HCT116 (cell line): ENCODE results near the gene EEF1AKMT2. TPM values are rescaled to one million over a fixed set of nuclear protein-coding genes. Genes with fewer than 3 reads are reported as not detected.

Experiments
- ATAC-seq: fragments of 200-7000 bp; cut with Tn5 transposase; 2 replicates; pipeline ENCODE4 v1.9.1; 2020; ENCODE audit warnings: mild to moderate bottlenecking, moderate library complexity
- BruUV-seq: library from RNA; stranded (reverse); fragments of 400-500 nt; replicated peaks from 2 replicates; lab custom pipeline; 2021; lab: Mats Ljungman, UMichigan
- CTCF ChIA-PET: fragments of 300-600 bp; sonication (Branson Sonifier 250); formaldehyde crosslinking; loops from one replicate; lab custom pipeline; 2021; ENCODE audit warnings: antibody characterized with exemption; lab: Charles Lee
- POLR2A ChIA-PET: fragments of 300-600, 350-600 bp; sonication (Branson Sonifier 250); formaldehyde crosslinking; loops from one replicate; lab custom pipeline; 2021; ENCODE audit warnings: antibody characterized with exemption; lab: Charles Lee
- RAD21 ChIA-PET, 2 experiments: fragments of 300-600 bp; sonication (Branson Sonifier 250); formaldehyde crosslinking; loops; one replicate each; lab custom pipeline; 2023; ENCODE audit warnings: low total read pairs in 2 of 2; ENCODE audit not compliant: uncharacterized antibody in 2 of 2, unreplicated experiment in 2 of 2, low non-redundant PET in 1 of 2; lab: Charles Lee
- DNase-seq: peaks from one replicate; pipeline ENCODE4 v3.0.0-alpha.2; 2010; ENCODE audit warnings: low read depth, low spot score
- H2AFZ ChIP-seq: fragments of 200-600 bp; shearing (Covaris generic), sonication (generic); 2 replicates; pipeline ENCODE4 v1.6.1; 2017; ENCODE audit warnings: low read depth, mixed run types, mixed read lengths, antibody characterized with exemption, low read length; ENCODE audit not compliant: poor library complexity, severe bottlenecking
- H3K27ac ChIP-seq: 2 replicates; pipeline ENCODE4 v1.5.1; 2012; ENCODE audit warnings: low read depth, low read length
- H3K27me3 ChIP-seq: fragments of 200-600 bp; sonication (generic); 2 replicates; pipeline ENCODE4 v1.6.1; 2016; ENCODE audit warnings: mixed run types, low read length, mixed read lengths; ENCODE audit not compliant: insufficient read depth
- H3K36me3 ChIP-seq, 2 experiments: fragments of 200-500 bp in 1 of 2; fragments of 200-600 bp in 1 of 2; sonication (Bioruptor generic) in 1 of 2; sonication (generic) in 1 of 2; 2 replicates each; pipeline versions ENCODE4 v1.5.1 to v1.6.1; 2014 to 2016; ENCODE audit warnings: low read length in 2 of 2, inconsistent platforms in 1 of 2, mixed read lengths in 1 of 2, mixed run types in 1 of 2; ENCODE audit not compliant: insufficient read depth in 2 of 2, control insufficient read depth in 1 of 2
- H3K4me1 ChIP-seq, 2 experiments: fragments of 200-600 bp in 1 of 2; sonication (generic) in 1 of 2; 2 replicates each; pipeline versions ENCODE4 v1.5.1 to v1.6.1; 2012 to 2017; ENCODE audit warnings: low read length in 2 of 2, inconsistent platforms in 1 of 2, mild to moderate bottlenecking in 1 of 2, mixed read lengths in 1 of 2, mixed run types in 1 of 2, moderate library complexity in 1 of 2; ENCODE audit not compliant: insufficient read depth in 2 of 2, control insufficient read depth in 1 of 2
- H3K4me2 ChIP-seq: fragments of 200-600 bp; sonication (generic); 2 replicates; pipeline ENCODE4 v1.6.1; 2017; ENCODE audit warnings: mixed run types, low read length, mixed read lengths
- H3K4me3 ChIP-seq, 2 experiments: fragments of 200-600 bp in 1 of 2; sonication (generic) in 1 of 2; replicated peaks in 1 of 2; 2 replicates each; pipeline ENCODE4 v1.5.1; 2011 to 2016; ENCODE audit warnings: low read length in 2 of 2, control low read depth in 1 of 2, low read depth in 1 of 2, mild to moderate bottlenecking in 1 of 2, mixed read lengths in 1 of 2, mixed run types in 1 of 2
- H3K79me2 ChIP-seq: fragments of 200-600 bp; sonication (generic); 2 replicates; pipeline ENCODE4 v1.6.1; 2017; ENCODE audit warnings: mild to moderate bottlenecking, mixed run types, low read length, moderate library complexity, mixed read lengths; ENCODE audit not compliant: insufficient read depth
- H3K9ac ChIP-seq: fragments of 200-600 bp; sonication (generic); 2 replicates; pipeline ENCODE4 v1.6.1; 2016; ENCODE audit warnings: low read length, mixed read lengths
- H3K9me2 ChIP-seq: fragments of 200-600 bp; sonication (generic), shearing (Covaris generic); 2 replicates; pipeline ENCODE4 v1.6.1; 2017; ENCODE audit warnings: mixed run types, mild to moderate bottlenecking, moderate library complexity; ENCODE audit not compliant: insufficient read depth
- H3K9me3 ChIP-seq, 2 experiments: fragments of 200-500 bp in 1 of 2; fragments of 200-600 bp in 1 of 2; sonication (Bioruptor generic) in 1 of 2; sonication (generic) in 1 of 2; 2 replicates each; pipeline ENCODE4 v1.6.1; 2014 to 2017; ENCODE audit warnings: low read length in 2 of 2, mixed read lengths in 2 of 2, inconsistent platforms in 1 of 2, low read depth in 1 of 2, mild to moderate bottlenecking in 1 of 2, mixed run types in 1 of 2, moderate library complexity in 1 of 2; ENCODE audit not compliant: control insufficient read depth in 1 of 2, insufficient read depth in 1 of 2
- H4K20me1 ChIP-seq: fragments of 200-600 bp; sonication (generic), shearing (Covaris generic); 2 replicates; pipeline ENCODE4 v1.6.1; 2017; ENCODE audit warnings: mixed run types, mild to moderate bottlenecking, moderate library complexity; ENCODE audit not compliant: insufficient read depth
- ATF3 ChIP-seq: IDR thresholded peaks from 2 replicates; pipeline ENCODE4 v1.6.1; 2012
- CEBPB ChIP-seq: IDR thresholded peaks from 2 replicates; pipeline ENCODE4 v1.6.1; 2012; ENCODE audit warnings: low read depth
- CTCF ChIP-seq, 3 experiments: fragments of 200-600 bp in 1 of 3; sonication (generic) in 1 of 3; IDR thresholded peaks in 2 of 3; conservative IDR thresholded peaks in 1 of 3; 2 replicates each; pipeline ENCODE4 v1.5.1; 2012 to 2017; ENCODE audit warnings: low read depth in 2 of 3, low read length in 2 of 3, antibody characterized with exemption in 1 of 3, borderline replicate concordance in 1 of 3, control low read depth in 1 of 3, mild to moderate bottlenecking in 1 of 3, mixed read lengths in 1 of 3, mixed run types in 1 of 3, moderate library complexity in 1 of 3; ENCODE audit not compliant: insufficient read depth in 1 of 3
- EGR1 ChIP-seq: IDR thresholded peaks from 2 replicates; pipeline ENCODE4 v1.6.1; 2012; ENCODE audit warnings: low read depth
- EZH2phosphoT487 ChIP-seq: fragments of 200-600 bp; IDR thresholded peaks from 2 replicates; pipeline ENCODE4 v1.6.1; 2018; ENCODE audit warnings: antibody characterized with exemption, borderline replicate concordance
- FOSL1 ChIP-seq: IDR thresholded peaks from 2 replicates; pipeline ENCODE4 v1.6.1; 2012; ENCODE audit warnings: low read depth
- JUND ChIP-seq: IDR thresholded peaks from 2 replicates; pipeline ENCODE4 v1.6.1; 2012
- POLR2AphosphoS5 ChIP-seq: IDR thresholded peaks from 2 replicates; pipeline ENCODE4 v1.6.1; 2011; ENCODE audit warnings: mild to moderate bottlenecking, low read depth, low read length, moderate library complexity
- RAD21 ChIP-seq: IDR thresholded peaks from 2 replicates; pipeline ENCODE4 v1.6.1; 2012; ENCODE audit warnings: low read depth, mild to moderate bottlenecking
- REST ChIP-seq: IDR thresholded peaks from 2 replicates; pipeline ENCODE4 v1.6.1; 2012; ENCODE audit warnings: low read depth
- SIN3A ChIP-seq: IDR thresholded peaks from 2 replicates; pipeline ENCODE4 v1.6.1; 2012; ENCODE audit warnings: low read depth
- SRF ChIP-seq: IDR thresholded peaks from 2 replicates; pipeline ENCODE4 v1.6.1; 2012; ENCODE audit warnings: low read depth
- TCF7L2 ChIP-seq: IDR thresholded peaks from 2 replicates; pipeline ENCODE4 v1.7.0; 2011; ENCODE audit warnings: borderline replicate concordance, inconsistent platforms; ENCODE audit not compliant: insufficient read depth, insufficient read length; ENCODE audit errors: extremely low read depth
- ZBTB33 ChIP-seq: IDR thresholded peaks from 2 replicates; pipeline ENCODE4 v1.6.1; 2011; ENCODE audit warnings: mild to moderate bottlenecking, low read length, moderate library complexity; ENCODE audit not compliant: insufficient replicate concordance; ENCODE audit errors: extremely low read depth
- ZFX ChIP-seq: fragments of 450-650 bp; IDR thresholded peaks from 2 replicates; pipeline ENCODE4 v1.6.1; 2017
- ZNF274 ChIP-seq: fragments of 200-500 bp; sonication (Bioruptor generic); IDR thresholded peaks from 2 replicates; pipeline ENCODE4 v1.6.1; 2014; ENCODE audit warnings: mild to moderate bottlenecking, low read depth, low read length, inconsistent platforms
- intact Hi-C: fragments of 100-400 bp; cut with micrococcal nuclease; formaldehyde crosslinking; loops from 2 replicates; pipeline ENCODE4 v1.10.0; 2022
- total RNA-seq: library from RNA; stranded (reverse); gene quantifications from one replicate; pipeline ENCODE4 v1.2.1, GENCODE V29; 2021; ENCODE audit not compliant: unreplicated experiment

Gene EEF1AKMT2
- total RNA-seq, 1 experiment from 2014 or later = 39.6 TPM

- intact Hi-C loops = no loop called here
- DNase-seq = no peak
- BruUV-seq = TSS peak; percentile 5
Measured at GRCh38 chr10:124821520-124821919, 29.8 kb upstream of the EEF1AKMT2 start.

More at GRCh38 chr10:124821520-124821919, 29.8 kb upstream of the EEF1AKMT2 start:
- no peak overlapping the region for H3K4me2 ChIP-seq
- no peaks in the 10 kb centered on the region for H3K4me1 ChIP-seq
- H3K79me2 ChIP-seq = no peaks in the 10 kb centered on the region
- CTCF ChIA-PET = no interaction called here
- H3K27ac ChIP-seq = no peak overlapping the region
- H3K36me3 ChIP-seq = peaks cover 7 to 22% of the 10 kb centered on the region in 2 experiments; a peak in 2 of 4 replicates
- H3K9me2 ChIP-seq = no peaks in the 10 kb centered on the region
- H3K27me3 ChIP-seq = no peaks in the 10 kb centered on the region
- no peak overlapping the region for H3K9ac ChIP-seq
- H3K4me3 ChIP-seq = no peak overlapping the region
- ATAC-seq = no peak
- TF ChIP-seq TCF7L2 (no peak), EGR1 (no peak), FOSL1 (no peak), ZBTB33 (no peak), CTCF (IDR thresholded peaks at IDR 0.05 in 2 of 3, conservative IDR thresholded peaks at IDR 0.05 in 1 of 3; ENCODE audit: borderline replicate concordance in 1 of 3, insufficient read depth in 1 of 3, low read depth in 2 of 3, low read length in 2 of 3) (no peak), ATF3 (no peak), JUND (no peak), RAD21 (no peak), EZH2phosphoT487 (no peak), CEBPB (no peak), SRF (no peak), POLR2AphosphoS5 (no peak), ZNF274 (no peak), REST (no peak), ZFX (no peak), SIN3A (no peak)
- TF ChIP-seq, all 23 proteins: peak for 0
- no peaks in the 10 kb centered on the region for H3K9me3 ChIP-seq
- RAD21 ChIA-PET = no interaction called here
- no peaks in the 10 kb centered on the region for H4K20me1 ChIP-seq
- POLR2A ChIA-PET = no interaction called here
- H2AFZ ChIP-seq = no peak overlapping the region
